DND-41 (cell line): ENCODE data around the gene XRCC5.

Source experiments
- ATAC-seq: fragments of 200-7000 bp; cut with Tn5 transposase; 3 replicates; pipeline ENCODE4 v1.9.1; 2021; ENCODE audit warnings: low read depth; ENCODE audit not compliant: insufficient read depth
- DNase-seq: peaks from one replicate; pipeline ENCODE4 v3.0.0-alpha.2; 2020
- H2AFZ ChIP-seq: 2 replicates; pipeline ENCODE4 v1.6.0; 2012; ENCODE audit warnings: low read depth, low read length
- H3K27ac ChIP-seq: 2 replicates; pipeline ENCODE4 v1.5.1; 2012; ENCODE audit warnings: low read length, inconsistent platforms
- H3K27me3 ChIP-seq: fragments of 200-600 bp; sonication (generic); 2 replicates; pipeline ENCODE4 v1.6.0; 2012; ENCODE audit warnings: low read length, mild to moderate bottlenecking, inconsistent platforms; ENCODE audit not compliant: insufficient read depth, poor library complexity
- H3K36me3 ChIP-seq: 2 replicates; pipeline ENCODE4 v1.5.1; 2012; ENCODE audit warnings: low read length, inconsistent platforms; ENCODE audit not compliant: insufficient read depth
- H3K4me1 ChIP-seq: 2 replicates; pipeline ENCODE4 v1.5.1; 2012; ENCODE audit warnings: mild to moderate bottlenecking, low read length; ENCODE audit not compliant: insufficient read depth
- H3K4me2 ChIP-seq: 2 replicates; pipeline ENCODE4 v1.6.0; 2012; ENCODE audit warnings: mild to moderate bottlenecking, moderate library complexity, low read length, inconsistent platforms; ENCODE audit not compliant: insufficient read depth
- H3K4me3 ChIP-seq, 2 experiments: fragments of 200-600 bp in 1 of 2; shearing (Covaris generic) in 1 of 2; 2 replicates each; pipeline ENCODE4 v1.5.1; 2012 to 2016; ENCODE audit warnings: inconsistent platforms in 2 of 2, low read length in 2 of 2, mild to moderate bottlenecking in 2 of 2, low read depth in 1 of 2, moderate library complexity in 1 of 2
- H3K79me2 ChIP-seq: 2 replicates; pipeline ENCODE4 v1.6.0; 2012; ENCODE audit warnings: low read length, inconsistent platforms; ENCODE audit not compliant: insufficient read depth
- H3K9ac ChIP-seq: 2 replicates; pipeline ENCODE4 v1.6.0; 2012; ENCODE audit warnings: low read depth, mild to moderate bottlenecking, inconsistent platforms, low read length, moderate library complexity
- H3K9me3 ChIP-seq: 2 replicates; pipeline ENCODE4 v1.5.1; 2012; ENCODE audit warnings: low read length, moderate library complexity, mild to moderate bottlenecking, inconsistent platforms; ENCODE audit not compliant: insufficient read depth, severe bottlenecking
- H4K20me1 ChIP-seq: 2 replicates; pipeline ENCODE4 v1.6.0; 2012; ENCODE audit warnings: low read length; ENCODE audit not compliant: insufficient read depth
- CTCF ChIP-seq: IDR thresholded peaks from 2 replicates; pipeline ENCODE4 v1.5.1; 2012; ENCODE audit warnings: borderline replicate concordance, low read length, moderate library complexity, mild to moderate bottlenecking; ENCODE audit not compliant: poor library complexity, severe bottlenecking; ENCODE audit errors: extremely low read depth
- EZH2 ChIP-seq: IDR thresholded peaks from 3 replicates; pipeline ENCODE4 v1.6.1; 2012; ENCODE audit warnings: borderline replicate concordance, low read depth, mild to moderate bottlenecking, moderate library complexity, low read length, inconsistent platforms; ENCODE audit not compliant: severe bottlenecking

The XRCC5 gene

GRCh38 chr2:216189410-216189809 is 80.3 kb downstream of the XRCC5 start:
- no peak for TF ChIP-seq CTCF
- no peak for TF ChIP-seq EZH2
- DNase-seq (no peak), ATAC-seq (no peak)
- Histone ChIP-seq H3K79me2 (peaks cover 62% of the 10 kb centered on the region), H3K27ac (no peak overlapping the region), H3K4me1 (no peaks in the 10 kb centered on the region), H3K4me2 (no peak overlapping the region), H4K20me1 (peaks cover 32% of the 10 kb centered on the region), H3K36me3 (peaks cover 91% of the 10 kb centered on the region), H3K9me3 (no peaks in the 10 kb centered on the region), H3K9ac (no peak overlapping the region), H2AFZ (no peak overlapping the region), H3K4me3 (no peak overlapping the region), H3K27me3 (no peaks in the 10 kb centered on the region)

- no peak for DNase-seq
These were observed 83.0 kb downstream of the XRCC5 start for GRCh38 chr2:216192181-216192580.

GRCh38 chr2:216192931-216193330 is 83.8 kb downstream of the XRCC5 start:
- Histone ChIP-seq H3K9me3 (no peaks in the 10 kb centered on the region), H3K79me2 (peaks cover 29% of the 10 kb centered on the region)

More at GRCh38 chr2:216192181-216192580, 83.0 kb downstream of the XRCC5 start:
- Histone ChIP-seq H3K9ac (no peak overlapping the region), H3K27me3 (no peaks in the 10 kb centered on the region), H3K27ac (no peak overlapping the region), H3K4me2 (no peak overlapping the region), H3K79me2 (peaks cover 36% of the 10 kb centered on the region), H3K36me3 (peaks cover 91% of the 10 kb centered on the region), H2AFZ (no peak overlapping the region), H3K4me1 (no peaks in the 10 kb centered on the region), H3K9me3 (no peaks in the 10 kb centered on the region), H3K4me3 (no peak overlapping the region), H4K20me1 (peaks cover 18% of the 10 kb centered on the region; the same call in 1 of the 2 replicates)
- TF ChIP-seq CTCF (no peak), EZH2 (no peak)
- no peak for ATAC-seq

More at GRCh38 chr2:216192931-216193330, 83.8 kb downstream of the XRCC5 start:
- H3K27me3 ChIP-seq, result no peaks in the 10 kb centered on the region
- H3K4me1 ChIP-seq, result no peaks in the 10 kb centered on the region
- peaks cover 11% of the 10 kb centered on the region; the same call in 1 of the 2 replicates for H4K20me1 ChIP-seq
- H3K36me3 ChIP-seq, result peaks cover 91% of the 10 kb centered on the region
- H3K4me3 ChIP-seq, result no peak overlapping the region
- no peak overlapping the region for H3K4me2 ChIP-seq
- TF ChIP-seq CTCF (no peak), EZH2 (no peak)
- no peak overlapping the region for H2AFZ ChIP-seq
- no peak overlapping the region for H3K27ac ChIP-seq
- DNase-seq (no peak), ATAC-seq (no peak)
- no peak overlapping the region for H3K9ac ChIP-seq
